Stimulated activated CD4-positive, alpha-beta T cell treated with anti-CD3 and anti-CD28 coated beads, Interleukin-2, amount 100 ng/mL, for 48 hours (primary cell): Measurements from ENCODE around the gene C1GALT1.
"Not testable (repeated sequence)": the region's sequence is repeated elsewhere in the genome, so short reads cannot be mapped to it uniquely, and the experiment has no call there.

Experiments used
- DNase-seq, 2 donors: peaks; one replicate each; pipeline ENCODE4 v3.0.0-alpha.2; 2020

Gene C1GALT1

DNA sequence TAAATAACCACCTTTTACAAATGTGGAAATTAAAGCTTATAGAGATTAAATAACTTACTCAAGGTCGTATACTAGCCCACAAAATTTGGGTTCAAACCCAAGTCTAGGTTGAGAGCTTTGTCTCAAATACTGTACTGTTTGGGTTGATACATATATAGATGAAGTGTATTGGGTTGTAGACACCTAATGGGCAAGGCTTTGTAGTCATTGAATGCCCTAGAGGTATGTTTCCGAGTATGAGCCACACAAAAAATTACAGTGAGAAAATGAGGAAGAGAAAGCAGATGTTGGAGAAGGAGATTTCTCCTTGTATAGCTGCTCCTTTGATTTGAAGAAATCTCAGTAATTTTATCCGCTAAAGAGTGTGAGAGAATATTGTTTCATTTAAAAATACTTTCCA, 60.6 kb downstream of the C1GALT1 start:
- no peak for DNase-seq

DNA sequence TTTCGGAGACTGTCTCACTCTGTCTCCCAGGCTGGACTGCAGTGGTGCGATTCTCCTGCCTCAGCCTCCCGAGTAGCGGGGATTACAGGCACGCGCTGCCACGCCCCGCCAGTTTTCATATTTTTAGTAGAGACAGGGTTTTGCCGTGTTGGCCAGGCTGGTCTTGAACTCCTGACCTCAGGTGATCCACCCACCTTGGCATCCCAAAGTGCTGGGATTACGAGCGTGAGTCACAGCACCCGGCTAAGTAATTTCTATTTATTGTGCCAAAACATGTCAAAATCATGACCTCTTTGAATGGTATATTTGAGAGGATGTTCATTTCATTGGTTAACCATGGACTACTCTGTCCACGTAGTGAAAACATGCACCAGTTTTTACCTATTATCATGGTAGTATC, 62.9 kb downstream of the C1GALT1 start:
- not testable (repeated sequence) for DNase-seq

DNA sequence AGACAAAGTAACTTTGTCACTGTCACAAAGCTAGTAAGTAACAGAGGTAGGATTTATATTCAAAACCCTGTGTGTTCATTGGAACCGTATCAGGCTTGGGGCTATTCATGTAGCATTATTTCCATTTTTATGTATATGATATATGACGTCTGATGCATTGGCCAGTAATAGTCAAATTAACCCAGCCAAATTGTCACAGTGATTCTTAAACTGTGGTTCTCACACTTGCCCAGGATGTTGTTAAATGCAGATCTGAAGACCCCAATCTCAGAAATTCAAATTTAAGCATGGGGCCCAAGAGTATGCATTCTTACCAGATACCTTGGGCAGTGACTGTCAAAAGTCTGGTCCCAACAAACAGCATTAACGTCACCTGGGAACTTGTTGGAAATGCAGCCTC, 63.9 kb downstream of the C1GALT1 start:
- no peak for DNase-seq

DNA sequence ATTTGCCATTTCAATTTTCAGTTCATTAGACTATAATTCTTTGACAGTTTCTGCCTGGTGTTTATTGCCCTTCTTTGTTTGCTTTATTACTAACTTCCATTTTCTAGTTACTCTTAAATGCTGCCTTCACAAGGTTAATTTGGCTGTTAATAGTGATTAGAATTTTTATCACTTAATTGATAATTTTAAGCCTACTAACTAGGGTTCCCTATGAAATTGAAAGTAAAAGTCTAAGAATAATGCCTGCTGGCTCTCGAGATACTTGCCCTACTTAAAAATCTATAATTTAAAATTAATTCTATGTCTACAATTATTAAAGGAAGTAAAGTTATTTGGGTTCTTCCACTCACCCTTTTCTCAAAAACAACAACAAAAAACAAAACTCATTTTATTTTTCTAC, 65.3 kb downstream of the C1GALT1 start:
- DNase-seq = no peak

DNA sequence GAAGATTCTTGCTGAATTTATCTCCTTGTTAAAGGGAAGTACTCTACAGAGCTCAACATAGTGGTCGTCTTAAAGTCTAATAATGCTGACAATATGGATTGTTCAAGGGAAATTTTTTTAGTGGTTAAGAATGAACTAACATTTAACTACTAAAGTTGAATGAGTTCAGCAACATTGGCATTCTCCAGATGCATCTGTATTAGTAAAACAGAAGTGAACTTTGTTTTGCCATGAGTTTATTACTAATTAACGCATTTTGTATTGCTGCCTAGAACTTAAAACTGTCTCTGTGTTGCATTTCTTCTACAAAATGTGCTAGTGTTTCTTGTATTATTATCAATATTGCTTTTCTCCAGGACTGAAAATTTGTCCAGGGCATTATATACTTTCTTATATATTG, 67.5 kb downstream of the C1GALT1 start:
- no peak for DNase-seq

- no peak for DNase-seq
Observed at GRCh38 chr7:7251742-7252141, 69.4 kb downstream of the C1GALT1 start.

GRCh38 chr7:7254319-7254718, 72.0 kb downstream of the C1GALT1 start:
- no peak for DNase-seq

DNA sequence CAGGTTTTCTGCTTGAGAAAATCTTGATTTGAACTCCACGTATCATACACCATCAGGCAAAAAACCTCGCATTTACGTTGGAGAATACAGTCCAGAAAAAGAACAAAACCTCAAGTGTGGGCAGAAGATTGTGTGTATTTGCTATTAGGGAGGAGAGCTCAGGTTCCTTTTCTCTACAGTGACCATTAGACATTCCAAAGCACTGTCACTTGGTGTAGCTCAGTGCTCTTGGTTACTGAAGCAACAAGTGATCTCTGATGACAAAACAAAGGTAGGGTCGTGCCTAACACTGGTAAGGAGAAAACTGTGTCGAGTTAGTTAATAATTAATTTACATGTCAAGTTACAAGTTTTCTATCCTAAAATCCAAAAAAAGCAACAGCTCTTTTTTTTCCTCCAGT, 72.6 kb downstream of the C1GALT1 start:
- DNase-seq = no peak

- DNase-seq = no peak
Observed at GRCh38 chr7:7256731-7257274, 74.5 kb downstream of the C1GALT1 start.

- no peak for DNase-seq
Observed at GRCh38 chr7:7257899-7258692, 75.8 kb downstream of the C1GALT1 start.

DNA sequence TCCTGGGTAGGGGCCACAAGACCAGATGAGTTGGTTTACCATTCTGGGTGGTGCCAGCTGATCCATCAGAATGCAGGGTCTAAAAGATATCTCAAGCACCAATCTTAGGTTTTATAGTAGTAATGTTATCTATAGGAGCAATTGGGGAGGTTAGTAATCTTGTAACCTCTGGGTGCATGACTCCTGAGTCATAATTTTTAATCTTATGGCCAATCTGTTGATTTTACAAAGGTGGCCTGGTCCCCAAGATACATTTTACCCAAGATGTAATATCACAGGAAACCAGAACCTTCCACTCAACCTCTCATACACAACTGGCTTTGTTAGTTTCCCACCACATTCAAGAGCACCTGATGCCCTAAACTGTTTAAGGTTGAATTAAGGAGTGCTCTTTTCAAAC, 79.5 kb downstream of the C1GALT1 start:
- no peak for DNase-seq

GRCh38 chr7:7263297-7264230, 81.2 kb downstream of the C1GALT1 start:
- no peak for DNase-seq

DNA sequence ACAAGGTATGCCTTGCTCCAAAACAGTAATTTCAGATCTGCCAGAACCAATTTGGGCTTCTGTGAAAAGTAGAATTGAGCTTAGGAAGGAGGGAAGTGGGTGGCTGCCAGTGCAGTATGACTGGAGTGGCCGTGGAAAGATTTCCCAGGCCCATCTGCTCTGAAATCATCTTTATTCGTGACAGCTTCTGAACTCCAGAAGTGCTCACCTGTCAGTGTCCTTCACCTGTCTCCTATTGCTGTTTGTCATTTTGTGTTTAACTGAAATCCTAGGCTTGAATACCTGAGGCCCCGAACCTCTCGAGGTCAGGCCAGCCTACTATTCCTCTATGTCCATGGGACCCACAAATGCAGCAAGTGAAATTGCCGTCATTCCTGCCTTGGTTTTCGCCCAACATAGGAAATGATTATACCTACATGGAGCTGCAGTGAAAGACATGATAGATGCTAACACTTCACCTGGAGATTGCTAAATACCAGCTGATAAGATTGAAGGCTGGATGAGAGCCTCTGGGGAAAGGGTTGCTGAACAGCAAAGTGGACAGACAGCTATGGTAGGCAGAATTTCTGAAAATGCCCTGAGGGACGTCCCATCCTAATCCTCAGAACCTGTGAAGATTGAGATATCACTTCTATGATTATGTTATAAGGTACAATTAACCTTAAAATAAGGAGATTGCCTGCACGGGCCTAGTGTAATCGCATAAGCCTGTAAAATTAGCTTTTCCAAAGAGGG, 82.1 kb downstream of the C1GALT1 start:
- DNase-seq = no peak

DNA sequence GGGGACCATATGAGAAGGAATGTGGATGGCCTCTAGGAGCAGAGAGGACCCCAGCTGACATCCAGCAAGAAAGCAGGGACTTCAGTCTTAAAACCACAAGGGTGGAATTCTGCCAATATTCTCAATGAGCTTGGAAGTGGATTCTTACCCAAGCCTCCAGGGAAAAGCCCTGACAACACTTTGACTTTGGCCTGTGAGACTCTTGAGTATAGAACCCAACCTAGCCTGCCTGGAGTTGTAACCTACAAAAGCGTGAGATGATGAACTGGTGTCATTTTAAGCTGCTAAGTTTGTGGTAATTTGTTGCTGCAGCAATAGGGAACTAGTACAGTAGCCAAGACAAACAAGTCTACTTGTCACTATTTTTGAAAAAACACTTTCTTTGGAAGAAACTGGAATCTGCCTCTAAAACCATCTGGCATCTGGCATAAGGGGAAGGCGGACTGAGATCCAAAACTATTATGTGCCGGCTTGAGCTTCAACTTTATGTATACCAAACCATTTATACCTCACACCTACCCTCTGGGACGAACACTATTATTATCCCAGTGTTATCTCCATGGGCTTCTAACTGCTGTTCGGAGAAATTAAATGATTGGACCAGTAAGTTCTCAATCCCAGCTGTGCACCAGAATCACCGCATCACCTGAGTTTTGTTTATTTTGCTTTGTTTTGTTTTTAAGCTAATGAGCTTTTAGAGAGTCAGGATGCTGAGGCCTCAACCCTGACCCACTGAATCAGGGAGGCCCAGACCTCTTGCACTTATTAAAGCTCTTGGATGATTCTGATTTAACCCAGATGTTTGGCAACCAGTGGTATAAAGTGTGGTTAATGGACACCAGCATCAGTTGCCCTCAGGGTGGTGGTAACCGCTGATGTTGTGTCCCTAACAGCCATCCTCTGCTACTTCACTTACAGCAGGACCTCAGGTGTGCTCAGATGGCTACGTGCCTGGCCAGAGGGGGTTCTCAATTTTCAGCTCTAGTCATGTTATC, 83.0 kb downstream of the C1GALT1 start:
- DNase-seq = no peak

GRCh38 chr7:7266257-7266881, 84.0 kb downstream of the C1GALT1 start:
- DNase-seq = no peak

DNA sequence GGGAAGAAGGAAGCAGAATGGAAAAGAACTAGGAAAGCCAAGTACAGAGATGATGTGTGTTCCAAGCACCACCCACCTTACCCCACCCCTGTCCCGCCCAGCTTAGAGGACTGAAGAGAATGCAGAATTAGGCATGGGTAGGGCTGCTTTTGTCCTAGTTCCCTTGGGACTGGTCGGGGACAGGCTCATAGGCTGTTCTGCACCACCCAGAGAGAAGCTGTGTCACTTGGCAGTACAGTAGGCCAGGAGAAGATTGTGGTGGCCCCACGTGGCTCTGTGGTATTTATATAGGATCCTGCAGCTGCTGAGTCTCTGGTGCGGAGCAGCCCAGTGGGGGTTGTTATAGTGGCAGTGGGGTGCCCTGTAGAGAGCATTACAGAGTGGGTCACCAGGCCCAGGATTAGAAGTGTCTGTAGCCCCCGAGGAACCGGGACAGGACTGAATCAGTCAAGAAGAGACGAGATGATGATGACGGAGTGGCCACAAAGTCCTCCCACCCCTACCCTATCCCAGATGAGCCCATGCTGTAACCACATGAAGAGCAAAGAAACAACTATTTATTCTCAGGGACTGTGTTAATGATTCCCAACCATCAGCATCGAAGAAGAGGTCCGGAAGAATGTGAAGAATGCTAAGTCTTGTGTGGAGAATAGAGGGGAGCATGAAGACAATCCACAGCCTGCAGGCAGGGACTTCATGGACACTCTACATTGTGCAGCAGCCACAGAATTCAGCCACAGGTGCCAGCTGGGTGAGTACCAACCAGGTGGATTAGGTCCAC, 88.9 kb downstream of the C1GALT1 start:
- DNase-seq = no peak

DNA sequence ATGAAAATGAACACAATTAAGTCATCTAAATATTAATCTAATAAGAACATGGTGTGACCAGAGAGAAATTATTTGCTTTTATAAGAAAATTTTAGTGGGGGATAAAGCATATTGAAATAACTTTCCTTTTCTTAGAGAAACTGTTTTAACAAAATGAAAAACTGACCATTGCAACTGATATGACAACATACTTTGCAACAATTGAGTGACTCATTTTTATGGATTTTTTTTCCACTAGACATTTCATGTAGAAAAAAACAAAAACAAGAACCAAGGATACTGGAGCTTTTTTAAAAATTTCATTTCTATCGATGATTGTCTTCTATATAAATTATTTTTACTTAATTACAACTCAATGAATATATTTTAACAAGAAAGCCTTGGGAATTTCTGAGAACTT, 90.0 kb downstream of the C1GALT1 start:
- no peak for DNase-seq

DNA sequence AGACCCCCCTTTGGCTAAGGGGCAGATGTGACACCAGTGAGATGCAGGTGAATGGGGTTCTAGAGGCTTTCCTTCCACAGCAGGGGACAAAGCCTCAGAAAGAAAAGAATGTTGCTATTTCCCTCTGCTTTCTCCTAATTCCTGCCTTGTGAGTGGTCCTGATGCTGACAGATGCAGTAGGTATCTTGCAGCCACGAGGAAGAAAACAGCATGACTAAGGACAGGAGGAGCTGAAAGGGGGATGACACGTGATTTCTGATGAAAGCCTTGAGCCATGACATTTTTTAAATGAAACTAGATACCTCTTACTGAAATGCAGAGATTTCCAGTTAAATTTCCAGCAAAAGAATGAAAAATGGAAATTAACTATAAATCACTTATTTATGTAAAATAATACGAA, 92.4 kb downstream of the C1GALT1 start:
- no peak for DNase-seq

DNA sequence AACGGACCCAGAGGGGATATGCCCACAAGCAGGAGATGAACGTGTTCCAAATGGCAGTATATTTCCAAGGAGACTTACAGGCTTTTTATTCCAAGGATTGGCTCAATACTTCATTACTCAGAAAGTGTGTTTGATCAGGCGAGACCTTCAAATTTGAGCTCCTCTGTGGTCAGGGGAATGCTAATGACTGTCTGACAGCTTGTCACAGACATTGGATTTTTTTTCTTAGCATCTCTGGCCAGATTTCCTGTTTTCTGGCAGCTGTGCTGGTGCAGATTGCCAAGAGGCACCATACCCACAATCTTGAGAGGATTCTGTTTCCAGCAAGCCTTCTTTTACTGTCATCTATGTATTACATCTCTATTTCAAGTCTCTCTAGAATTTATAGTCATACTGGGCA, 93.8 kb downstream of the C1GALT1 start:
- DNase-seq = no peak

GRCh38 chr7:7290429-7291122, 108.2 kb downstream of the C1GALT1 start:
- no peak for DNase-seq
